Endothelial cell of umbilical vein (primary cell): ENCODE results near the gene CTBP1. TPM values are rescaled to one million over a fixed set of nuclear protein-coding genes. Genes with fewer than 3 reads are reported as not detected.

ENCODE experiments used
- BruUV-seq: library from RNA; stranded (reverse); fragments of 400-500 nt; replicated peaks from 2 replicates; lab custom pipeline; 2021; lab: Mats Ljungman, UMichigan
- CTCF ChIA-PET: fragments of 300-600, 350-600 bp; sonication (Branson Sonifier 250); formaldehyde crosslinking; loops from one replicate; lab custom pipeline; 2021; ENCODE audit warnings: antibody characterized with exemption, inconsistent platforms; lab: Charles Lee
- POLR2A ChIA-PET: fragments of 300-600, 350-600 bp; sonication (Branson Sonifier 250); formaldehyde crosslinking; loops from one replicate; lab custom pipeline; 2021; ENCODE audit warnings: antibody characterized with exemption, inconsistent platforms; lab: Charles Lee
- DNase-seq: peaks from one replicate; pipeline ENCODE4 v3.0.0-alpha.2; 2011; ENCODE audit warnings: low read depth, low spot score
- FAIRE-seq: peaks from 2 replicates; lab custom pipeline; 2011; peaks lifted over from hg19 to GRCh38; lab: Jason Lieb, UNC
- H2AFZ ChIP-seq: 2 replicates; pipeline ENCODE4 v1.6.0; 2012; ENCODE audit warnings: low read depth, low read length, control low read depth, inconsistent platforms
- H3K27ac ChIP-seq: 2 replicates; pipeline ENCODE4 v1.5.1; 2011; ENCODE audit warnings: low read depth, mild to moderate bottlenecking, control low read depth, low read length, moderate library complexity; ENCODE audit not compliant: insufficient read depth
- H3K27me3 ChIP-seq, 2 experiments: 2 replicates each; pipeline versions ENCODE4 v1.6.0 to v1.6.1; 2011; ENCODE audit warnings: low read length in 2 of 2, mixed read lengths in 1 of 2; ENCODE audit not compliant: control insufficient read depth in 2 of 2, insufficient read depth in 2 of 2
- H3K36me3 ChIP-seq, 2 experiments: 2 replicates in 1 of 2; 3 replicates in 1 of 2; pipeline ENCODE4 v1.5.1; 2011; ENCODE audit warnings: low read length in 2 of 2, mild to moderate bottlenecking in 1 of 2, moderate library complexity in 1 of 2; ENCODE audit not compliant: control insufficient read depth in 2 of 2, insufficient read depth in 2 of 2; ENCODE audit errors: extremely low read depth in 1 of 2
- H3K4me1 ChIP-seq: 3 replicates; pipeline ENCODE4 v1.5.1; 2011; ENCODE audit warnings: mild to moderate bottlenecking, low read length; ENCODE audit not compliant: control insufficient read depth, insufficient read depth; ENCODE audit errors: extremely low read depth
- H3K4me2 ChIP-seq: 2 replicates; pipeline ENCODE4 v1.6.1; 2011; ENCODE audit warnings: low read length, control low read depth, mixed read lengths; ENCODE audit not compliant: insufficient read depth
- H3K4me3 ChIP-seq, 3 experiments: fragments of 200-600 bp in 1 of 3; sonication (generic), shearing (Covaris generic) in 1 of 3; replicated peaks in 1 of 3; 2 replicates each; pipeline ENCODE4 v1.5.1; 2011 to 2016; ENCODE audit warnings: control low read depth in 3 of 3, low read length in 3 of 3, mild to moderate bottlenecking in 2 of 3, inconsistent platforms in 1 of 3, low read depth in 1 of 3, moderate library complexity in 1 of 3; ENCODE audit not compliant: insufficient read depth in 1 of 3
- H3K79me2 ChIP-seq: 2 replicates; pipeline ENCODE4 v1.6.0; 2012; ENCODE audit warnings: low read length, inconsistent platforms; ENCODE audit not compliant: control insufficient read depth, insufficient read depth
- H3K9ac ChIP-seq: replicated peaks from 2 replicates; pipeline ENCODE3; 2011; ENCODE audit warnings: low read length, control low read depth; ENCODE audit not compliant: insufficient read depth; ENCODE audit errors: extremely low read depth
- H3K9me1 ChIP-seq: replicated peaks from 3 replicates; pipeline ENCODE4 v1.6.0; 2011; ENCODE audit warnings: mild to moderate bottlenecking, low read length; ENCODE audit not compliant: control insufficient read depth, insufficient read depth; ENCODE audit errors: extremely low read depth
- H3K9me3 ChIP-seq: replicated peaks from 2 replicates; pipeline ENCODE4 v1.5.1; 2012; ENCODE audit warnings: low read length, inconsistent platforms; ENCODE audit not compliant: control insufficient read depth, insufficient read depth
- H4K20me1 ChIP-seq: replicated peaks from 2 replicates; pipeline ENCODE3; 2011; ENCODE audit warnings: mild to moderate bottlenecking, low read length; ENCODE audit not compliant: control insufficient read depth, insufficient read depth; ENCODE audit errors: extremely low read depth
- CTCF ChIP-seq, 2 donors: IDR thresholded peaks; 1 replicate in 1 of 2; 2 replicates in 1 of 2; pipeline ENCODE4 v1.5.1; 2011; ENCODE audit warnings: low read length in 2 of 2, mild to moderate bottlenecking in 2 of 2, moderate library complexity in 2 of 2, control low read depth in 1 of 2, inconsistent platforms in 1 of 2, low read depth in 1 of 2; ENCODE audit not compliant: insufficient read depth in 1 of 2; ENCODE audit errors: extremely low read depth in 1 of 2
- EZH2 ChIP-seq: IDR thresholded peaks from 2 replicates; pipeline ENCODE4 v1.6.1; 2012; ENCODE audit warnings: borderline replicate concordance, low read depth, mild to moderate bottlenecking, moderate library complexity, low read length, inconsistent platforms; ENCODE audit not compliant: severe bottlenecking
- FOS ChIP-seq: IDR thresholded peaks from 2 replicates; pipeline ENCODE4 v1.6.1; 2011; ENCODE audit warnings: mild to moderate bottlenecking, low read length, moderate library complexity, borderline replicate concordance; ENCODE audit not compliant: insufficient read depth
- GATA2 ChIP-seq: IDR thresholded peaks from 2 replicates; pipeline ENCODE4 v1.7.0; 2011; ENCODE audit warnings: low read depth, mild to moderate bottlenecking, moderate library complexity, mixed read lengths, low read length; ENCODE audit not compliant: insufficient read length, insufficient read depth
- JUN ChIP-seq: IDR thresholded peaks from 2 replicates; pipeline ENCODE4 v1.6.1; 2011; ENCODE audit warnings: borderline replicate concordance, low read depth; ENCODE audit not compliant: insufficient read length, insufficient read depth
- MAX ChIP-seq: IDR thresholded peaks from 2 replicates; pipeline ENCODE4 v1.6.1; 2011; ENCODE audit not compliant: insufficient read depth, insufficient read length
- MYC ChIP-seq: IDR thresholded peaks from one replicate; pipeline ENCODE4 v1.6.1; 2011; ENCODE audit warnings: mild to moderate bottlenecking, low read depth, low read length
- POLR2A ChIP-seq: IDR thresholded peaks from 2 replicates; pipeline ENCODE4 v1.6.1; 2012; ENCODE audit warnings: low read depth, mild to moderate bottlenecking, control low read depth, low read length
- POLR2AphosphoS5 ChIP-seq: IDR thresholded peaks from 2 replicates; pipeline ENCODE4 v1.6.1; 2012; ENCODE audit warnings: low read depth, mild to moderate bottlenecking, control low read depth, low read length, moderate library complexity; ENCODE audit not compliant: insufficient read depth
- dilution Hi-C: fragments of 300-500 bp; cut with MboI; formaldehyde crosslinking; loops from one replicate; pipeline ENCODE4 v1.15.0; 2019; ENCODE audit warnings: low sequenced_read_pairs; ENCODE audit not compliant: extremely low pct_ligation_motif_present
- intact Hi-C: fragments of 100-400 bp; cut with micrococcal nuclease; formaldehyde crosslinking; loops from one replicate; pipeline ENCODE4 v1.10.0; 2022
- polyA plus RNA-seq, 4 experiments: library from polyadenylated mRNA; depleted of rRNA in 3 of 4; stranded (reverse) in 3 of 4; unstranded in 1 of 4; fragments of >200 nt; gene quantifications; 2 replicates each; pipeline versions ENCODE4 v1.2.1 to v1.2.3, GENCODE V29; 2011 to 2012; ENCODE audit warnings: missing spikeins in 1 of 4
- total RNA-seq: library from RNA; stranded (reverse); gene quantifications from 2 replicates; pipeline ENCODE4 v1.2.3, GENCODE V29; 2021

Gene CTBP1
- total and polyA plus RNA-seq, 2 donors (not counting 3 experiments of a cell fraction or from before 2014, with no cell fraction given), result 165 to 167 TPM

GRCh38 chr4:1179976-1180375, 69.0 kb downstream of the CTBP1 start:
- H3K27ac ChIP-seq, result no peak overlapping the region
- H3K79me2 ChIP-seq, result no peaks in the 10 kb centered on the region
- no peaks in the 10 kb centered on the region for H3K9me3 ChIP-seq
- intact Hi-C loops (no loop called here), dilution Hi-C loops (no loop called here)
- POLR2A ChIA-PET, result no interaction called here
- CTCF ChIA-PET, result interaction anchor here (1.6 kb wide), 1 partner anchor 88 kb away, joined by 4 read pairs; no protein-coding TSS in a partner anchor
- no peak for DNase-seq
- no peaks in the 10 kb centered on the region for H4K20me1 ChIP-seq
- H3K36me3 ChIP-seq, result no peaks in the 10 kb centered on the region
- peaks cover 10 to 23% of the 10 kb centered on the region in 2 experiments for H3K27me3 ChIP-seq
- no peak for FAIRE-seq
- H3K9me1 ChIP-seq, result no peaks in the 10 kb centered on the region
- TF ChIP-seq JUN (no peak), POLR2AphosphoS5 (no peak), FOS (no peak), MYC (no peak), MAX (no peak), POLR2A (no peak), CTCF (IDR thresholded peaks at IDR 0.05; ENCODE audit: extremely low read depth in 1 of 2, insufficient read depth in 1 of 2, low read depth in 1 of 2, low read length in 2 of 2) (no peak), GATA2 (no peak), EZH2 (no peak)
- H3K9ac ChIP-seq, result no peak overlapping the region
- H3K4me2 ChIP-seq, result no peak overlapping the region
- BruUV-seq, result no TSS peak
- H2AFZ ChIP-seq, result no peak overlapping the region
- no peaks in the 10 kb centered on the region for H3K4me1 ChIP-seq
- H3K4me3 ChIP-seq, result no peak overlapping the region
